SK-N-SH treated with all-trans-retinoic acid at 6 μM for 48 hours (cell line): ENCODE data around the gene FLRT2.

Source experiments
- ATAC-seq: fragments of 200-7000 bp; cut with Tn5 transposase; 3 replicates; pipeline ENCODE4 v1.9.1; 2020; ENCODE audit warnings: mild to moderate bottlenecking, moderate library complexity
- ARNTL ChIP-seq: fragments of 450-650 bp; formaldehyde crosslinking; IDR thresholded peaks from 2 replicates; pipeline ENCODE4 v1.5.0; 2020; ENCODE audit warnings: low read depth, mild to moderate bottlenecking, moderate library complexity, borderline replicate concordance
- BACH2 ChIP-seq: fragments of 250-450 bp; sonication (Bioruptor Pico); IDR thresholded peaks from 2 replicates; pipeline ENCODE4 v1.9.0; 2021; ENCODE audit warnings: mild to moderate bottlenecking, borderline replicate concordance
- CREB5 ChIP-seq: fragments of 250-450 bp; sonication (Bioruptor Pico); IDR thresholded peaks from 2 replicates; pipeline ENCODE4 v1.5.1; 2020; ENCODE audit warnings: low read depth, mild to moderate bottlenecking, moderate library complexity
- CSDC2 ChIP-seq: fragments of 250-450 bp; sonication (Bioruptor Pico); IDR thresholded peaks from 2 replicates; pipeline ENCODE4 v1.5.0; 2020; ENCODE audit warnings: mild to moderate bottlenecking, moderate library complexity
- CSRNP3 ChIP-seq: fragments of 250-450 bp; sonication (Bioruptor Pico); IDR thresholded peaks from 2 replicates; pipeline ENCODE4 v1.5.1; 2021; ENCODE audit warnings: mild to moderate bottlenecking, moderate library complexity
- ESRRG ChIP-seq: fragments of 250-450 bp; sonication (Bioruptor Pico); IDR thresholded peaks from 2 replicates; pipeline ENCODE4 v1.6.1; 2021; ENCODE audit warnings: mild to moderate bottlenecking
- GLIS3 ChIP-seq: fragments of 250-450 bp; sonication (Bioruptor Pico); IDR thresholded peaks from 2 replicates; pipeline ENCODE4 v1.5.0; 2020; ENCODE audit warnings: mild to moderate bottlenecking, moderate library complexity
- ISL1 ChIP-seq: fragments of 250-450 bp; sonication (Bioruptor Pico); IDR thresholded peaks from 2 replicates; pipeline ENCODE4 v2.1.2; 2022; ENCODE audit warnings: mild to moderate bottlenecking, moderate library complexity
- OSR1 ChIP-seq: fragments of 250-450 bp; sonication (Bioruptor Pico); IDR thresholded peaks from 2 replicates; pipeline ENCODE4 v1.8.0; 2022; ENCODE audit warnings: moderate library complexity, mild to moderate bottlenecking, inconsistent platforms
- PATZ1 ChIP-seq: fragments of 250-450 bp; sonication (Bioruptor Pico); IDR thresholded peaks from 2 replicates; pipeline ENCODE4 v1.8.0; 2020; ENCODE audit warnings: mild to moderate bottlenecking, moderate library complexity, borderline replicate concordance
- POU6F1 ChIP-seq: fragments of 250-450 bp; sonication (Bioruptor Pico); IDR thresholded peaks from 2 replicates; pipeline ENCODE4 v1.8.0; 2021; ENCODE audit warnings: low read depth, mild to moderate bottlenecking, moderate library complexity, borderline replicate concordance
- PPARA ChIP-seq: fragments of 250-450 bp; sonication (Bioruptor Pico); IDR thresholded peaks from 2 replicates; pipeline ENCODE4 v1.5.0; 2020; ENCODE audit warnings: mild to moderate bottlenecking, borderline replicate concordance
- RARB ChIP-seq: fragments of 250-450 bp; sonication (Bioruptor Pico); IDR thresholded peaks from 2 replicates; pipeline ENCODE4 v1.8.0; 2021; ENCODE audit warnings: mild to moderate bottlenecking, moderate library complexity
- SNAI2 ChIP-seq: fragments of 250-450 bp; sonication (Bioruptor Pico); IDR thresholded peaks from 2 replicates; pipeline ENCODE4 v1.5.0; 2020; ENCODE audit warnings: mild to moderate bottlenecking, moderate library complexity
- TCF4 ChIP-seq: fragments of 250-450 bp; sonication (Bioruptor Pico); IDR thresholded peaks from 2 replicates; pipeline ENCODE4 v1.8.0; 2021; ENCODE audit warnings: mild to moderate bottlenecking, moderate library complexity, borderline replicate concordance
- TSHZ2 ChIP-seq: fragments of 250-450 bp; sonication (Bioruptor Pico); IDR thresholded peaks from 2 replicates; pipeline ENCODE4 v1.5.0; 2020; ENCODE audit warnings: mild to moderate bottlenecking, moderate library complexity
- ZFP3 ChIP-seq: fragments of 250-450 bp; sonication (Bioruptor Pico); IDR thresholded peaks from 2 replicates; pipeline ENCODE4 v1.5.0; 2020; ENCODE audit warnings: mild to moderate bottlenecking, moderate library complexity
- ZFP30 ChIP-seq: fragments of 450-650 bp; formaldehyde crosslinking; IDR thresholded peaks from 2 replicates; pipeline ENCODE4 v1.5.0; 2022; ENCODE audit warnings: mild to moderate bottlenecking, moderate library complexity
- ZNF565 ChIP-seq: fragments of 450-650 bp; formaldehyde crosslinking; conservative IDR thresholded peaks from 2 replicates; pipeline ENCODE4 v1.5.0; 2020; ENCODE audit warnings: low read depth, mild to moderate bottlenecking, moderate library complexity
- ZNF8 ChIP-seq: fragments of 450-650 bp; formaldehyde crosslinking; IDR thresholded peaks from 2 replicates; pipeline ENCODE4 v1.5.0; 2020; ENCODE audit warnings: mild to moderate bottlenecking, moderate library complexity

FLRT2 gene

GRCh38 chr14:85528897-85529631 is 880 bp upstream of the FLRT2 start:
- no peak for TF ChIP-seq POU6F1 (CRISPR knock-in tag)
- no peak for TF ChIP-seq CREB5
- TF ChIP-seq CSDC2 (CRISPR knock-in tag), result no peak
- no peak for TF ChIP-seq ZNF565 (CRISPR knock-in tag)
- TF ChIP-seq ARNTL (CRISPR knock-in tag), result no peak
- no peak for TF ChIP-seq ZFP3 (CRISPR knock-in tag)
- TF ChIP-seq RARB (CRISPR knock-in tag), result no peak
- no peak for TF ChIP-seq PPARA (CRISPR knock-in tag)
- TF ChIP-seq CSRNP3 (CRISPR knock-in tag), result no peak
- no peak for TF ChIP-seq BACH2 (CRISPR knock-in tag)
- no peak for TF ChIP-seq TCF4 (CRISPR knock-in tag)
- TF ChIP-seq TSHZ2 (CRISPR knock-in tag), result no peak
- no peak for TF ChIP-seq ZFP30
- no peak for TF ChIP-seq OSR1 (CRISPR knock-in tag)
- ATAC-seq, result peak; percentile 23

GRCh38 chr14:85530626-85531025 is 682 bp downstream of the FLRT2 start:
- ATAC-seq, result no peak
- no peak for TF ChIP-seq ZNF565 (CRISPR knock-in tag)
- TF ChIP-seq GLIS3 (CRISPR knock-in tag), result no peak
- TF ChIP-seq PATZ1 (CRISPR knock-in tag), result no peak
- TF ChIP-seq CREB5, result no peak
- no peak for TF ChIP-seq PPARA (CRISPR knock-in tag)
- no peak for TF ChIP-seq ISL1
- no peak for TF ChIP-seq ZNF8 (CRISPR knock-in tag)
- TF ChIP-seq ZFP3 (CRISPR knock-in tag), result no peak
- TF ChIP-seq ZFP30, result no peak

GRCh38 chr14:85531141-85531586 is 1.2 kb downstream of the FLRT2 start:
- TF ChIP-seq BACH2 (CRISPR knock-in tag) (no peak), RARB (CRISPR knock-in tag) (no peak), ZFP3 (CRISPR knock-in tag) (no peak), CSDC2 (CRISPR knock-in tag) (no peak), TSHZ2 (CRISPR knock-in tag) (no peak), OSR1 (CRISPR knock-in tag) (no peak), ZNF8 (CRISPR knock-in tag) (no peak), CSRNP3 (CRISPR knock-in tag) (no peak), ESRRG (CRISPR knock-in tag) (no peak), SNAI2 (CRISPR knock-in tag) (no peak)
- peak; percentile 13 for ATAC-seq
